Skeletal muscle tissue (tissue), 4 donors: ENCODE measurements around the gene ELK4. TPM values are rescaled to one million over a fixed set of nuclear protein-coding genes. Genes with fewer than 3 reads are reported as not detected.

ENCODE experiments used
- H3K27ac ChIP-seq: one replicate; pipeline ENCODE4 v1.7.0; 2013; ENCODE audit warnings: mild to moderate bottlenecking, low read depth, low read length, inconsistent platforms
- H3K27me3 ChIP-seq, 3 donors: one replicate each; pipeline ENCODE4 v1.7.0; 2013; ENCODE audit warnings: low read length in 3 of 3; ENCODE audit not compliant: control insufficient read depth in 3 of 3, insufficient read depth in 3 of 3
- H3K36me3 ChIP-seq, 3 donors: one replicate each; pipeline ENCODE4 v1.7.0; 2013; ENCODE audit warnings: low read length in 3 of 3; ENCODE audit not compliant: control insufficient read depth in 3 of 3, insufficient read depth in 3 of 3
- H3K4me1 ChIP-seq, 3 donors: one replicate each; pipeline ENCODE4 v1.7.0; 2013; ENCODE audit warnings: low read length in 3 of 3, mild to moderate bottlenecking in 3 of 3; ENCODE audit not compliant: control insufficient read depth in 3 of 3, insufficient read depth in 3 of 3
- H3K4me3 ChIP-seq, 3 donors: one replicate each; pipeline ENCODE4 v1.7.0; 2013; ENCODE audit warnings: low read length in 3 of 3
- H3K9ac ChIP-seq, 3 donors: one replicate each; pipeline ENCODE4 v1.7.0; 2013; ENCODE audit warnings: low read length in 3 of 3, mild to moderate bottlenecking in 3 of 3, moderate library complexity in 2 of 3, low read depth in 1 of 3
- H3K9me3 ChIP-seq, 3 donors: one replicate each; pipeline ENCODE4 v1.7.0; 2013; ENCODE audit warnings: low read length in 3 of 3; ENCODE audit not compliant: control insufficient read depth in 3 of 3
- total RNA-seq: library from RNA; depleted of rRNA; stranded (reverse); fragments of >200 nt; gene quantifications from one replicate; pipeline ENCODE4 v1.2.3, GENCODE V29; 2014
- donor health status: Osteomylitis.

ELK4 gene
- total RNA-seq, 1 donor from 2014 or later = 13.6 TPM

GRCh38 chr1:205585835-205586785, 45.7 kb downstream of the ELK4 start:
- Histone ChIP-seq H3K4me3 (no peak overlapping the region), H3K9ac (no peak overlapping the region), H3K4me1 (peaks cover 0 to 10% (median 8%) of the 10 kb centered on the region in 3 donors), H3K27me3 (peaks cover 4 to 14% (median 12%) of the 10 kb centered on the region in 3 donors), H3K36me3 (no peaks in the 10 kb centered on the region), H3K9me3 (no peaks in the 10 kb centered on the region), H3K27ac (no peak overlapping the region)

DNA sequence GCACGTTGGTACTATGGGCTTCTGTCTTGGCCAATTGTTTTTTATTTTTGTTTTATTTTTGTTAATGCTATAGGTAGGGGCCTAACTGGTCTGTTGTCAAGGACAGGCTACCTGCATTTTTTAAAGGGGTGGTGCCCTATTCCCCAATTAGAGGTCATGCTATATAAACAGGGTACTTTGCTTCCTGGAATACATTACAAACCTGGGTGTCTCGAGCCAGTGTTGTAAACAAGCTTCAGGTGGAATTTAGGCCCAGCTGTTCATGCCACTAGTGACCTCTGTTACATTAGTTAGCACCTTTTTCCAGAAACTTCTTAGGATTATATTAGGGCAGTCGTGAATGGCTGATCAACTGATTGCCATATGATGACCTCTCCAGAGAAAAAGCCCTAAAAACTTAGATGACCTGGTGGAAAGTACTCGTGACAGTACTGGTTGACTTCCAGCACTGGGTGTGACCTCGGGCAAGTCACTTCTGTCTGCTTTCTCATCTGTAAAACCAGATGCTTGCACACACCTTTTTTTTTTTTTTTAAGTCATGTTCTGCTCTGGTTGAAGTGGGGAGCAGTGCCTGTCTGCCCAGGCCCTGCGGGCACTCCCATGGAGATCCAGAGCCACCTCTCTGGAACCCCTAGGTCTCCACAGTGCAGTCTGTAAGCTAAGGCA, 46.5 kb downstream of the ELK4 start:
- Histone ChIP-seq H3K9me3 (no peaks in the 10 kb centered on the region), H3K4me1 (peaks cover 0 to 10% (median 8%) of the 10 kb centered on the region in 3 donors), H3K36me3 (no peaks in the 10 kb centered on the region), H3K4me3 (no peak overlapping the region), H3K9ac (no peak overlapping the region), H3K27me3 (peaks cover 8 to 22% (median 19%) of the 10 kb centered on the region in 3 donors), H3K27ac (no peak overlapping the region)

DNA sequence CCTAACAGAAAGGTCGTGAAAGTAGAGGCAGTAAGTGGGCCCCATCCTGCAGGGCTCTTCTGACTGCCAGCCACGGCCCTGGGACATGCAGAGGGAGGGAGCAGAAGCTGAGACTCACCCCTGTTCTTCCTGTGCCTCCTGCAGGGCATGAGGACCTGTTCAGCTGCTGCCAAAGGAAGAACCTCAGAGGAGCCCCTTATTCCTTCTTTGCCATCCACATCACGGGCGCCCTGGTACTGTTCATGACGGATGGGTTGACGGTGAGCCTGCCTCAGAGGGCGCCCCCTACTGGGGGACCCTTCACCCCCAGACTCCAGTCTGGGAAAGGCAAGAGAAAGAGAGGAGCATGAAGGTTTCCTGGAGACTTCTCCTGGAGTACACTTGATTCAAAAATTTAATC, 47.1 kb downstream of the ELK4 start:
- no peak overlapping the region for H3K9ac ChIP-seq
- no peak overlapping the region for H3K27ac ChIP-seq
- peaks cover 0 to 10% (median 8%) of the 10 kb centered on the region in 3 donors for H3K4me1 ChIP-seq
- no peaks in the 10 kb centered on the region for H3K36me3 ChIP-seq
- peaks cover 11 to 27% (median 23%) of the 10 kb centered on the region in 3 donors for H3K27me3 ChIP-seq
- no peak overlapping the region for H3K4me3 ChIP-seq
- H3K9me3 ChIP-seq = no peaks in the 10 kb centered on the region

- peaks cover 16 to 35% (median 30%) of the 10 kb centered on the region in 3 donors for H3K27me3 ChIP-seq
- no peak overlapping the region for H3K27ac ChIP-seq
- H3K9me3 ChIP-seq = no peaks in the 10 kb centered on the region
- H3K4me3 ChIP-seq = no peak overlapping the region
- H3K4me1 ChIP-seq = peaks cover 0 to 10% (median 8%) of the 10 kb centered on the region in 3 donors
- H3K36me3 ChIP-seq = no peaks in the 10 kb centered on the region
- no peak overlapping the region for H3K9ac ChIP-seq
These were observed 48.2 kb downstream of the ELK4 start for GRCh38 chr1:205583461-205584130.

- H3K9me3 ChIP-seq = no peaks in the 10 kb centered on the region
- H3K4me3 ChIP-seq = no peak overlapping the region
- H3K36me3 ChIP-seq = no peaks in the 10 kb centered on the region
- peak overlapping the region; percentile 20 for H3K27ac ChIP-seq
- H3K9ac ChIP-seq = no peak overlapping the region
- H3K4me1 ChIP-seq = peaks cover 0 to 10% (median 8%) of the 10 kb centered on the region in 3 donors
- H3K27me3 ChIP-seq = peaks cover 22 to 42% (median 38%) of the 10 kb centered on the region in 3 donors
These were observed 49.1 kb downstream of the ELK4 start for GRCh38 chr1:205582471-205583291.

GRCh38 chr1:205582046-205582445, 49.8 kb downstream of the ELK4 start:
- H3K27me3 ChIP-seq = peaks cover 26 to 47% (median 45%) of the 10 kb centered on the region in 3 donors
- no peaks in the 10 kb centered on the region for H3K9me3 ChIP-seq
- peaks cover 0 to 10% (median 8%) of the 10 kb centered on the region in 3 donors for H3K4me1 ChIP-seq
- no peak overlapping the region for H3K4me3 ChIP-seq
- no peak overlapping the region for H3K9ac ChIP-seq
- peak overlapping the region; percentile 30 for H3K27ac ChIP-seq
- H3K36me3 ChIP-seq = no peaks in the 10 kb centered on the region

DNA sequence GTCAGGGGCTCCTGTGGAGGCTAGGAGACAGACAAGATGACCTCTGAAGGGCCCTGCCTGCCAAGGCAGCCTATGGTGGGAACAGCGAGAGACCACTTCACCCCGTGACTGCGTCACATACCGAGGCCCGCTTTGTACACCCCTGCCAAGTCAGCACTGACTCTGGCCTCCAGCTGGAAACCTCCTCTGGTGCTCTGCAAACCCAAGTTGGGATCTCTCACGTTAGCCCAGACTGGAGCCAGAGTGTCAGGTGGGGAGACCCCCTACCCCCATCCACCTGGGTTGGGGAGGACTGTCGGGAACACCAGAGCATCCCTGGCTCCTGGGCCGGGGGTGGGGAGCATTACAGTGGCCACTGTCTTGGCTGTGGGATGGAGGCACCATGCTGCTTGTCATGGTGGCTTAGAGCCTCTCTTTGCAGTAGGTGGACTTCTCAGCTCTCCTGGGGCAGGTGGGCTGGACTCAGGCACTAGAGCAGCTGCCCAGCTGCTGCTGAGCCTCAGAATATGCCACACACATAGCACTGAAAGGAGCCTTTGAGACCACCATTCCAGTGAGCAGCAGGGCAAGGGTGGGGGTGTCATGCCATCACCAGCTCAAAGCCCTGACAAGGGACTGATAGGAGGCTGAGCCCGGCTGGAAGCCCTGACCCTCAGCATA, 50.4 kb downstream of the ELK4 start:
- H3K4me3 ChIP-seq = no peak overlapping the region
- peaks cover 31 to 48% (median 47%) of the 10 kb centered on the region in 3 donors for H3K27me3 ChIP-seq
- peak overlapping the region; percentile 30 for H3K27ac ChIP-seq
- no peak overlapping the region for H3K9ac ChIP-seq
- H3K9me3 ChIP-seq = no peaks in the 10 kb centered on the region
- no peaks in the 10 kb centered on the region for H3K36me3 ChIP-seq
- H3K4me1 ChIP-seq = peaks cover 0 to 10% (median 8%) of the 10 kb centered on the region in 3 donors

GRCh38 chr1:205580923-205581180, 51.0 kb downstream of the ELK4 start:
- Histone ChIP-seq H3K27me3 (peaks cover 31 to 52% (median 52%) of the 10 kb centered on the region in 3 donors), H3K36me3 (no peaks in the 10 kb centered on the region), H3K4me3 (no peak overlapping the region), H3K9ac (no peak overlapping the region), H3K9me3 (no peaks in the 10 kb centered on the region), H3K27ac (no peak overlapping the region), H3K4me1 (peaks cover 0 to 10% (median 8%) of the 10 kb centered on the region in 3 donors)
